GM23338 (cell line): ENCODE measurements around the gene MYO18B. TPM values are rescaled to one million over a fixed set of nuclear protein-coding genes. Genes with fewer than 3 reads are reported as not detected.

ENCODE experiments used
- ATAC-seq: fragments of 200-7000 bp; cut with Tn5 transposase; 3 replicates; pipeline ENCODE4 v1.9.1; 2020
- DNase-seq: peaks from one replicate; pipeline ENCODE4 v3.0.0-alpha.2; 2015; ENCODE audit warnings: low spot score
- H2AFZ ChIP-seq: fragments of 200-600 bp; sonication (generic); 2 replicates; pipeline ENCODE4 v1.8.0; 2016; ENCODE audit warnings: antibody characterized with exemption, mild to moderate bottlenecking, moderate library complexity
- H3F3A ChIP-seq: fragments of 200-600 bp; sonication (generic); replicated peaks from 2 replicates; pipeline ENCODE4 v1.8.0; 2017; ENCODE audit warnings: antibody characterized with exemption, mixed run types, low read depth
- H3K27ac ChIP-seq: fragments of 200-600 bp; sonication (generic); 2 replicates; pipeline ENCODE4 v1.6.1; 2016; ENCODE audit warnings: low read depth
- H3K27me3 ChIP-seq: fragments of 200-600 bp; sonication (generic); 2 replicates; pipeline ENCODE4 v1.8.0; 2016; ENCODE audit warnings: mild to moderate bottlenecking, mixed run types, moderate library complexity; ENCODE audit not compliant: insufficient read depth
- H3K36me3 ChIP-seq: fragments of 200-600 bp; sonication (generic); 2 replicates; pipeline ENCODE4 v1.8.0; 2016; ENCODE audit warnings: mild to moderate bottlenecking; ENCODE audit not compliant: insufficient read depth
- H3K4me1 ChIP-seq: fragments of 200-600 bp; sonication (generic); 2 replicates; pipeline ENCODE4 v1.8.0; 2016; ENCODE audit warnings: mild to moderate bottlenecking, moderate library complexity; ENCODE audit not compliant: insufficient read depth
- H3K4me2 ChIP-seq: fragments of 200-600 bp; sonication (generic); 2 replicates; pipeline ENCODE4 v1.7.1; 2017; ENCODE audit warnings: mixed run types
- H3K4me3 ChIP-seq: fragments of 200-600 bp; sonication (generic); 2 replicates; pipeline ENCODE4 v1.6.1; 2016; ENCODE audit warnings: mixed run types
- H3K79me2 ChIP-seq: fragments of 200-600 bp; sonication (generic); replicated peaks from 2 replicates; pipeline ENCODE4 v1.8.0; 2017; ENCODE audit warnings: mild to moderate bottlenecking; ENCODE audit not compliant: insufficient read depth
- H3K9me2 ChIP-seq: fragments of 200-600 bp; sonication (generic); 2 replicates; pipeline ENCODE4 v1.8.0; 2017; ENCODE audit not compliant: insufficient read depth
- H4K20me1 ChIP-seq: fragments of 200-600 bp; sonication (generic); replicated peaks from 2 replicates; pipeline ENCODE4 v1.8.0; 2017; ENCODE audit warnings: mild to moderate bottlenecking; ENCODE audit not compliant: insufficient read depth
- H3K27ac Mint-ChIP-seq: 2 replicates; pipeline ENCODE4 v1.8.0; 2020; ENCODE audit warnings: inconsistent platforms, mild to moderate bottlenecking, moderate library complexity, mixed read lengths
- H3K27me3 Mint-ChIP-seq: 3 replicates; pipeline ENCODE4 v1.8.0; 2022; ENCODE audit warnings: low read depth, mild to moderate bottlenecking, moderate library complexity, mixed read lengths, inconsistent platforms; ENCODE audit not compliant: insufficient read depth, poor library complexity
- H3K36me3 Mint-ChIP-seq: 3 replicates; pipeline ENCODE4 v1.8.0; 2021; ENCODE audit warnings: low read depth, mild to moderate bottlenecking, inconsistent platforms, moderate library complexity, mixed read lengths
- H3K4me1 Mint-ChIP-seq: 3 replicates; pipeline ENCODE4 v1.8.0; 2020; ENCODE audit warnings: mild to moderate bottlenecking, inconsistent platforms, mixed read lengths
- H3K4me3 Mint-ChIP-seq: 3 replicates; pipeline ENCODE4 v1.8.0; 2021; ENCODE audit warnings: moderate library complexity, mild to moderate bottlenecking, inconsistent platforms, mixed read lengths
- H3K9me3 Mint-ChIP-seq: 3 replicates; pipeline ENCODE4 v1.8.0; 2020; ENCODE audit warnings: moderate library complexity, mild to moderate bottlenecking, inconsistent platforms, mixed read lengths
- CREB1 ChIP-seq: fragments of 250-450 bp; sonication (Bioruptor Pico); IDR thresholded peaks from 2 replicates; pipeline ENCODE4 v1.5.0; 2020; ENCODE audit warnings: low read depth, mild to moderate bottlenecking, moderate library complexity
- CTCF ChIP-seq, 2 experiments: fragments of 200-600 bp in 1 of 2; sonication (generic) in 1 of 2; conservative IDR thresholded peaks; 2 replicates each; pipeline versions ENCODE4 v1.5.1 to v1.6.1; 2016 to 2017; ENCODE audit warnings: antibody characterized with exemption in 2 of 2, low read depth in 2 of 2, mild to moderate bottlenecking in 2 of 2, moderate library complexity in 1 of 2
- ETS1 ChIP-seq: IDR thresholded peaks from 2 replicates; pipeline ENCODE4 v1.6.1; 2016; ENCODE audit warnings: antibody characterized with exemption
- EZH2 ChIP-seq: fragments of 200-600 bp; sonication (generic); IDR thresholded peaks from one replicate; pipeline ENCODE4 v1.8.0; 2017; ENCODE audit warnings: antibody characterized with exemption, mild to moderate bottlenecking, low read depth; ENCODE audit not compliant: unreplicated experiment
- EZH2phosphoT487 ChIP-seq: fragments of 200-600 bp; sonication (generic); IDR thresholded peaks from one replicate; pipeline ENCODE4 v1.8.1; 2018; ENCODE audit warnings: antibody characterized with exemption; ENCODE audit not compliant: unreplicated experiment
- JUNB ChIP-seq: IDR thresholded peaks from one replicate; pipeline ENCODE4 v1.6.1; 2016; ENCODE audit warnings: antibody characterized with exemption; ENCODE audit not compliant: unreplicated experiment
- NANOG ChIP-seq: IDR thresholded peaks from 2 replicates; pipeline ENCODE4 v1.6.1; 2016; ENCODE audit warnings: antibody characterized with exemption, borderline replicate concordance
- POLR2AphosphoS5 ChIP-seq: IDR thresholded peaks from 2 replicates; pipeline ENCODE4 v1.6.1; 2016; ENCODE audit warnings: antibody characterized with exemption, low read depth
- REST ChIP-seq: IDR thresholded peaks from one replicate; pipeline ENCODE4 v1.6.1; 2018; ENCODE audit warnings: antibody characterized with exemption; ENCODE audit not compliant: unreplicated experiment
- STAT1 ChIP-seq: IDR thresholded peaks from one replicate; pipeline ENCODE4 v1.6.1; 2016; ENCODE audit warnings: antibody characterized with exemption; ENCODE audit not compliant: unreplicated experiment
- ZNF114 ChIP-seq: fragments of 250-450 bp; sonication (Bioruptor Pico); IDR thresholded peaks from 2 replicates; pipeline ENCODE4 v1.5.0; 2020; ENCODE audit warnings: mild to moderate bottlenecking, moderate library complexity
- ZNF331 ChIP-seq: fragments of 250-450 bp; sonication (Bioruptor Pico); IDR thresholded peaks from 2 replicates; pipeline ENCODE4 v1.5.0; 2020; ENCODE audit warnings: low read depth, mild to moderate bottlenecking, moderate library complexity
- ZNF462 ChIP-seq: fragments of 250-450 bp; sonication (Bioruptor Pico); IDR thresholded peaks from 2 replicates; pipeline ENCODE4 v1.5.0; 2020; ENCODE audit warnings: mild to moderate bottlenecking, moderate library complexity
- polyA plus RNA-seq: library from polyadenylated mRNA; unstranded; fragments of >200 nt; fragmentation: Nextera tagmentation; extraction: Ambion mirVana; gene quantifications from 2 replicates; pipeline ENCODE4 v1.2.1, GENCODE V29; 2016
- total RNA-seq: library from RNA; depleted of rRNA; stranded (reverse); fragments of >200 nt; shearing (Covaris generic); gene quantifications from 2 replicates; pipeline ENCODE4 v1.2.3, GENCODE V29; 2014

The MYO18B gene
- total and polyA plus RNA-seq, 2 experiments from 2014 or later, result 0.36 to 0.45 TPM

- Mint-ChIP-seq H3K27me3 (peaks cover 4% of the 10 kb centered on the region), H3K4me1 (no peaks in the 10 kb centered on the region), H3K36me3 (no peaks in the 10 kb centered on the region), H3K27ac (no peak overlapping the region), H3K4me3 (no peak overlapping the region), H3K9me3 (no peaks in the 10 kb centered on the region)
- H3K79me2 ChIP-seq, result no peaks in the 10 kb centered on the region
- ATAC-seq (no peak; the same call in 2 of the 3 replicates), DNase-seq (no peak)
- no peaks in the 10 kb centered on the region for H3K4me1 ChIP-seq
- TF ChIP-seq EZH2phosphoT487 (no peak), ZNF462 (CRISPR knock-in tag) (no peak), EZH2 (no peak), STAT1 (no peak), POLR2AphosphoS5 (no peak), ETS1 (no peak), NANOG (no peak), JUNB (no peak), REST (no peak), ZNF331 (no peak), CTCF (conservative IDR thresholded peaks at IDR 0.05; ENCODE audit: low read depth in 2 of 2) (no peak), CREB1 (CRISPR knock-in tag) (no peak), ZNF114 (no peak)
- H4K20me1 ChIP-seq, result no peaks in the 10 kb centered on the region
- H3K4me2 ChIP-seq, result no peak overlapping the region
- no peaks in the 10 kb centered on the region for H3K27me3 ChIP-seq
- H3K9me2 ChIP-seq, result no peaks in the 10 kb centered on the region
- H3K36me3 ChIP-seq, result no peaks in the 10 kb centered on the region
- no peak overlapping the region for H3K27ac ChIP-seq
- peak overlapping the region; percentile 43 for H2AFZ ChIP-seq
- H3F3A ChIP-seq, result no peaks in the 10 kb centered on the region
- H3K4me3 ChIP-seq, result no peak overlapping the region
Measured at GRCh38 chr22:25841775-25842174, 99.8 kb downstream of the MYO18B start.
